Measurements from ENCODE around the gene USP16. TPM values are rescaled to one million over a fixed set of nuclear protein-coding genes. Genes with fewer than 3 reads are reported as not detected.

Gene USP16
- total and polyA plus RNA-seq, 2 of the 13 experiments (the other 11 are each of a cell fraction or from before 2014, with no cell fraction given) = 16.5 to 46.9 TPM

DNA sequence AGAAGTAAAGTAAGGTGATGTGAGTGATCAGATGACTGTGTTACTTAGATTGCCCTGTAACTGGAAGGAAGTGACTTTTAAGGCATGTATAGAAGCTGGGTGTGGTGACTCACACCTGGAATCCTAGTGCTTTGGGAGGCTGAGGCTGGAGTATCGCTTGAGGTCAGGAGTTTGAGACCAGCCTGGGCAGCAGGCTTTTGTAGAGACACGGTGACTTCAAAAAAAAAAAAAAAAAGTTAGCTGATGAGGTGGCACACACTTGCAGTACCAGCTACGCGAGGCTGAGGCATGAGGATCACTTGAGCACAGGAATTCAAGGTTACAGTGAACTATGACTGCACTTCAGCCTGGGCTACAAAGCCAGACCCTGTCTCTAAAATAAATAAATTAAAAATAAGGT lies 2.3 kb upstream of the USP16 start:
- Histone ChIP-seq H3K36me3 (replicated peaks in 1 of 2; ENCODE audit: control insufficient read depth in 1 of 2, insufficient read depth in 2 of 2, low read length in 2 of 2) (no peaks in the 10 kb centered on the region), H3K79me2 (ENCODE audit: insufficient read depth, low read length) (peaks cover 45% of the 10 kb centered on the region), H3K9me3 (ENCODE audit: low read length) (no peaks in the 10 kb centered on the region), H3K9ac (ENCODE audit: insufficient read depth, low read depth, low read length) (no peak overlapping the region), H4K20me1 (ENCODE audit: insufficient read depth, low read length) (no peaks in the 10 kb centered on the region), H3K4me3 (replicated peaks in 1 of 3; ENCODE audit: insufficient read depth in 1 of 3, low read depth in 2 of 3, low read length in 3 of 3) (no peak overlapping the region), H2AFZ (ENCODE audit: low read length) (no peak overlapping the region), H3K27ac (ENCODE audit: extremely low read length, insufficient read depth, low read length) (peak overlapping the region; percentile 52), H3K4me1 (ENCODE audit: insufficient read depth, low read length) (peaks cover 55% of the 10 kb centered on the region), H3K27me3 (ENCODE audit: control insufficient read depth in 1 of 2, insufficient read depth in 2 of 2, low read length in 2 of 2) (no peaks in the 10 kb centered on the region; a peak in 1 of 5 replicates), H3K4me2 (ENCODE audit: low read depth, low read length) (no peak overlapping the region)
- BruUV-seq (replicated peaks) = no TSS peak
- POLR2A ChIA-PET = interaction anchor here (4.5 to 5.2 kb wide), 3 partner anchors 19 to 52 kb away, joined by 26 to 94 read pairs (median 50); partner anchors contain the start of genes CCT8 and LTN1
- intact Hi-C loops (cut with micrococcal nuclease; ENCODE audit: unreplicated experiment) = no loop called here
- no peak for ATAC-seq
- in situ Hi-C loops (cut with HindIII; ENCODE audit: extremely low pct_ligation_motif_present, low pct_unique_long_range_greater_than_20kb) = no loop called here
- 69% methylated on average over 4 of the region's 4 CpGs for WGBS (ENCODE audit: low lambda C conversion rate)
- CTCF ChIA-PET (ENCODE audit: low intra/inter-chr PET ratio, low total read pairs) = no interaction called here
- no peak for TF ChIP-seq MBNL3 (CRISPR knock-in tag; conservative IDR thresholded peaks at IDR 0.05)
- TF ChIP-seq PPARG (CRISPR knock-in tag; conservative IDR thresholded peaks at IDR 0.05) = no peak
- TF ChIP-seq ZNF839 (CRISPR knock-in tag; IDR thresholded peaks at IDR 0.05; ENCODE audit: borderline replicate concordance) = no peak
- TF ChIP-seq ZMAT3 (CRISPR knock-in tag; conservative IDR thresholded peaks at IDR 0.05) = no peak
- no peak for TF ChIP-seq ZNF660 (CRISPR knock-in tag; IDR thresholded peaks at IDR 0.05; ENCODE audit: borderline replicate concordance, low read depth)
- TF ChIP-seq SMARCE1 (IDR thresholded peaks at IDR 0.05; ENCODE audit: borderline replicate concordance) = no peak
- no peak for TF ChIP-seq BCL6 (CRISPR knock-in tag; IDR thresholded peaks at IDR 0.05)
- TF ChIP-seq NPAS2 (CRISPR knock-in tag; IDR thresholded peaks at IDR 0.05; ENCODE audit: borderline replicate concordance) = no peak
- no peak for TF ChIP-seq HNF1B (CRISPR knock-in tag; IDR thresholded peaks at IDR 0.05)
- TF ChIP-seq KDM3A (CRISPR knock-in tag; IDR thresholded peaks at IDR 0.05; ENCODE audit: low read depth) = no peak
- no peak for TF ChIP-seq RBFOX2 (IDR thresholded peaks at IDR 0.05; ENCODE audit: low read depth, low read length)
- TF ChIP-seq SP1 (IDR thresholded peaks at IDR 0.05) = no peak
- TF ChIP-seq SP1 (CRISPR knock-in tag; IDR thresholded peaks at IDR 0.05) = no peak
- no peak for TF ChIP-seq ZNF124 (CRISPR knock-in tag; IDR thresholded peaks at IDR 0.05)
- no peak for TF ChIP-seq BRCA1 (CRISPR knock-in tag; IDR thresholded peaks at IDR 0.05)
- no peak for TF ChIP-seq MAF1 (CRISPR knock-in tag; IDR thresholded peaks at IDR 0.05; ENCODE audit: borderline replicate concordance)
- TF ChIP-seq ATF1 (CRISPR knock-in tag; IDR thresholded peaks at IDR 0.05) = no peak
- TF ChIP-seq, protein P1, sequence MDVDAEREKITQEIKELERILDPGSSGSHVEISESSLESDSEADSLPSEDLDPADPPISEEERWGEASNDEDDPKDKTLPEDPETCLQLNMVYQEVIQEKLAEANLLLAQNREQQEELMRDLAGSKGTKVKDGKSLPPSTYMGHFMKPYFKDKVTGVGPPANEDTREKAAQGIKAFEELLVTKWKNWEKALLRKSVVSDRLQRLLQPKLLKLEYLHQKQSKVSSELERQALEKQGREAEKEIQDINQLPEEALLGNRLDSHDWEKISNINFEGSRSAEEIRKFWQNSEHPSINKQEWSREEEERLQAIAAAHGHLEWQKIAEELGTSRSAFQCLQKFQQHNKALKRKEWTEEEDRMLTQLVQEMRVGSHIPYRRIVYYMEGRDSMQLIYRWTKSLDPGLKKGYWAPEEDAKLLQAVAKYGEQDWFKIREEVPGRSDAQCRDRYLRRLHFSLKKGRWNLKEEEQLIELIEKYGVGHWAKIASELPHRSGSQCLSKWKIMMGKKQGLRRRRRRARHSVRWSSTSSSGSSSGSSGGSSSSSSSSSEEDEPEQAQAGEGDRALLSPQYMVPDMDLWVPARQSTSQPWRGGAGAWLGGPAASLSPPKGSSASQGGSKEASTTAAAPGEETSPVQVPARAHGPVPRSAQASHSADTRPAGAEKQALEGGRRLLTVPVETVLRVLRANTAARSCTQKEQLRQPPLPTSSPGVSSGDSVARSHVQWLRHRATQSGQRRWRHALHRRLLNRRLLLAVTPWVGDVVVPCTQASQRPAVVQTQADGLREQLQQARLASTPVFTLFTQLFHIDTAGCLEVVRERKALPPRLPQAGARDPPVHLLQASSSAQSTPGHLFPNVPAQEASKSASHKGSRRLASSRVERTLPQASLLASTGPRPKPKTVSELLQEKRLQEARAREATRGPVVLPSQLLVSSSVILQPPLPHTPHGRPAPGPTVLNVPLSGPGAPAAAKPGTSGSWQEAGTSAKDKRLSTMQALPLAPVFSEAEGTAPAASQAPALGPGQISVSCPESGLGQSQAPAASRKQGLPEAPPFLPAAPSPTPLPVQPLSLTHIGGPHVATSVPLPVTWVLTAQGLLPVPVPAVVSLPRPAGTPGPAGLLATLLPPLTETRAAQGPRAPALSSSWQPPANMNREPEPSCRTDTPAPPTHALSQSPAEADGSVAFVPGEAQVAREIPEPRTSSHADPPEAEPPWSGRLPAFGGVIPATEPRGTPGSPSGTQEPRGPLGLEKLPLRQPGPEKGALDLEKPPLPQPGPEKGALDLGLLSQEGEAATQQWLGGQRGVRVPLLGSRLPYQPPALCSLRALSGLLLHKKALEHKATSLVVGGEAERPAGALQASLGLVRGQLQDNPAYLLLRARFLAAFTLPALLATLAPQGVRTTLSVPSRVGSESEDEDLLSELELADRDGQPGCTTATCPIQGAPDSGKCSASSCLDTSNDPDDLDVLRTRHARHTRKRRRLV (CRISPR knock-in tag; IDR thresholded peaks at IDR 0.05) = no peak
- no peak for TF ChIP-seq GTF3A (CRISPR knock-in tag; conservative IDR thresholded peaks at IDR 0.05)
- FAIRE-seq = no peak
- peak; percentile 16 for DNase-seq (ENCODE audit: low spot score)

Measured in HepG2 (cell line).